Activated gamma-delta T cell treated with anti-CD3 and anti-CD28 coated beads, Interleukin-2, amount 50 U/mL, for 16 hours (primary cell): ENCODE results near the gene CAPN15.
A peak's percentile ranks its signal among the peaks of the same experiment; 100 is the strongest.
"Not testable (repeated sequence)": the region's sequence is repeated elsewhere in the genome, so short reads cannot be mapped to it uniquely, and the experiment has no call there.

Experiments
- DNase-seq: peaks from one replicate; pipeline ENCODE4 v3.0.0-alpha.2; 2020; ENCODE audit warnings: low read depth

CAPN15 gene

GRCh38 chr16:527015-527903 lies at the start of gene CAPN15:
Gene CAPN15, plus strand, starts transcription at chr16:527712. Its CDS starts 19,127 bp downstream, at chr16:546839.
- DNase-seq: peak; percentile 75

GRCh38 chr16:478287-478686 lies 49.2 kb upstream of the CAPN15 start:
- DNase-seq: not testable (repeated sequence)

- no peak for DNase-seq
Observed at GRCh38 chr16:482468-483185, 44.9 kb upstream of the CAPN15 start.

- DNase-seq: no peak
Observed at GRCh38 chr16:483341-484075, 44.0 kb upstream of the CAPN15 start.

GRCh38 chr16:489606-490005 lies 37.9 kb upstream of the CAPN15 start:
- no peak for DNase-seq

GRCh38 chr16:490768-491167 lies 36.7 kb upstream of the CAPN15 start:
- DNase-seq: no peak

GRCh38 chr16:491220-491919 lies 36.1 kb upstream of the CAPN15 start:
- no peak for DNase-seq

- no peak for DNase-seq
Observed at GRCh38 chr16:492211-492875, 35.2 kb upstream of the CAPN15 start.

- DNase-seq: not testable (repeated sequence)
Observed at GRCh38 chr16:494676-495075, 32.8 kb upstream of the CAPN15 start.

GRCh38 chr16:495127-495748 lies 32.3 kb upstream of the CAPN15 start:
- DNase-seq: no peak

- DNase-seq: no peak
Observed at GRCh38 chr16:496097-496886, 31.2 kb upstream of the CAPN15 start.

GRCh38 chr16:497258-497657 lies 30.3 kb upstream of the CAPN15 start:
- no peak for DNase-seq

- no peak for DNase-seq
Observed at GRCh38 chr16:499924-500323, 27.6 kb upstream of the CAPN15 start.

- no peak for DNase-seq
Observed at GRCh38 chr16:500709-501108, 26.8 kb upstream of the CAPN15 start.

- no peak for DNase-seq
Observed at GRCh38 chr16:502179-502943, 25.2 kb upstream of the CAPN15 start.

GRCh38 chr16:503150-504071 lies 24.1 kb upstream of the CAPN15 start:
- DNase-seq: no peak

GRCh38 chr16:505479-506245 lies 21.9 kb upstream of the CAPN15 start:
- no peak for DNase-seq

- DNase-seq: no peak
Observed at GRCh38 chr16:506246-506546, 21.3 kb upstream of the CAPN15 start.
